ENCODE results near the gene RFXANK.

Gene RFXANK

DNA sequence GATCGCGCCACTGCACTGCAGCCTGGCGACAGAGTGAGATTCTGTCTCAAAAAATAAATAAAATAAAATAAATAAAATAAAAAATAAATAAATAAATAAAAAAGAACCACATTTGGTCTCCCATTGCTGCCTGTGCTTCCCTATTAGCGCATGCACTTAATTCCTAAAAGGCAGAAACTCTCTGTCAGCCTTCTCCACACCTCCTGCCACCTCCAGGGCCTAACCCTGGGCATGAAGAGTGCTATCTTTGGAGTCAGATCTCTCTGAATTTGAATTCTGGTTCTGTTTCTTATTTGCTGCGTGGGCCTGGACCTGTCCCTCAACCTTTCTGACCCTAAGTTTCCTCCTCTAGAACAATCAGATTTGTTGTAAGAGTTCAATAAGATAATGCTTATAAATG is 31.0 kb downstream of the RFXANK start:
- Histone ChIP-seq H3K4me1 (ENCODE audit: control extremely low read depth in 1 of 4, control insufficient read depth in 4 of 4, insufficient read depth in 4 of 4, low read length in 3 of 4) (peaks cover 0 to 11% (median 7%) of the 10 kb centered on the region in 4 experiments), H3K4me3 (ENCODE audit: control insufficient read depth in 1 of 7, extremely low read depth in 1 of 7, insufficient read depth in 4 of 7, low read depth in 2 of 7, low read length in 6 of 7) (no peak overlapping the region), H3K9me3 (ENCODE audit: control extremely low read depth in 1 of 5, control insufficient read depth in 4 of 5, insufficient read depth in 2 of 5, low read depth in 1 of 5, low read length in 4 of 5) (no peaks in the 10 kb centered on the region), H3K36me3 (ENCODE audit: control insufficient read depth in 4 of 4, insufficient read depth in 4 of 4, low read length in 3 of 4) (no peaks in the 10 kb centered on the region), H3K27ac (ENCODE audit: insufficient read depth in 1 of 2, low read depth in 1 of 2, low read length in 2 of 2, poor library complexity in 1 of 2, severe bottlenecking in 2 of 2) (no peak overlapping the region), H3K27me3 (replicated peaks in 2 of 5; ENCODE audit: control insufficient read depth in 4 of 5, insufficient read depth in 5 of 5, low read length in 4 of 5) (peaks cover 0 to 55% (median 24%) of the 10 kb centered on the region in 5 experiments)
- WGBS (ENCODE audit: insufficient coverage) = 100% methylated on average over 1 of the region's 5 CpGs
- DNase-seq = no peak
- POLR2A ChIA-PET = no interaction called here
- CTCF ChIA-PET = interaction anchor here (1.4 kb wide), 1 partner anchor 77 kb away, joined by 3 read pairs; no protein-coding TSS in a partner anchor

DNA sequence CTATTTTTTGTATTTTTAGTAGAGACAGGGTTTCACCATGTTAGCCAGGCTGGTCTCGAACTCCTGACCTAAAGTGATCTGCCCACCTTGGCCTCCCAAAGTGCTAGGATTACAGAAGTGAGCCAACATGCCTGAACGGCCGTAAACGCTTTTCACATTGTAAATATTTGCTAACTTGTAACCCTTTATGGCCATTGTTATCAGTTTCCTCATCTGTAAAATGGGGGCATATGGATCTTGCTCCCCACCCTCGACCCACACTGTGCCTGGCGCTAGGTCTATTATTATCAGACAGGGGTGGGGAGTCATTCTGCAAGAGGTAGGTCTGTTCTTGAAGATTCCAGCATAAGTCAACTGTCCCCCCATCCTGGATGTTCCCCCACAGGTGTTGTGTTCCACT is 31.6 kb downstream of the RFXANK start:
- Histone ChIP-seq H3K9me3 (ENCODE audit: control extremely low read depth in 1 of 5, control insufficient read depth in 4 of 5, insufficient read depth in 2 of 5, low read depth in 1 of 5, low read length in 4 of 5) (no peaks in the 10 kb centered on the region), H3K4me3 (ENCODE audit: control insufficient read depth in 1 of 7, extremely low read depth in 1 of 7, insufficient read depth in 4 of 7, low read depth in 2 of 7, low read length in 6 of 7) (no peak overlapping the region), H3K36me3 (ENCODE audit: control insufficient read depth in 4 of 4, insufficient read depth in 4 of 4, low read length in 3 of 4) (no peaks in the 10 kb centered on the region), H3K27ac (ENCODE audit: insufficient read depth in 1 of 2, low read depth in 1 of 2, low read length in 2 of 2, poor library complexity in 1 of 2, severe bottlenecking in 2 of 2) (no peak overlapping the region), H3K27me3 (replicated peaks in 2 of 5; ENCODE audit: control insufficient read depth in 4 of 5, insufficient read depth in 5 of 5, low read length in 4 of 5) (peaks cover 0 to 60% (median 24%) of the 10 kb centered on the region in 5 experiments), H3K4me1 (ENCODE audit: control extremely low read depth in 1 of 4, control insufficient read depth in 4 of 4, insufficient read depth in 4 of 4, low read length in 3 of 4) (peaks cover 0 to 11% (median 7%) of the 10 kb centered on the region in 4 experiments)
- WGBS (ENCODE audit: insufficient coverage) = 89% methylated on average over 6 of the region's 6 CpGs
- no peak for DNase-seq
- ChIA-PET POLR2A (no interaction called here), CTCF (no interaction called here)

DNA sequence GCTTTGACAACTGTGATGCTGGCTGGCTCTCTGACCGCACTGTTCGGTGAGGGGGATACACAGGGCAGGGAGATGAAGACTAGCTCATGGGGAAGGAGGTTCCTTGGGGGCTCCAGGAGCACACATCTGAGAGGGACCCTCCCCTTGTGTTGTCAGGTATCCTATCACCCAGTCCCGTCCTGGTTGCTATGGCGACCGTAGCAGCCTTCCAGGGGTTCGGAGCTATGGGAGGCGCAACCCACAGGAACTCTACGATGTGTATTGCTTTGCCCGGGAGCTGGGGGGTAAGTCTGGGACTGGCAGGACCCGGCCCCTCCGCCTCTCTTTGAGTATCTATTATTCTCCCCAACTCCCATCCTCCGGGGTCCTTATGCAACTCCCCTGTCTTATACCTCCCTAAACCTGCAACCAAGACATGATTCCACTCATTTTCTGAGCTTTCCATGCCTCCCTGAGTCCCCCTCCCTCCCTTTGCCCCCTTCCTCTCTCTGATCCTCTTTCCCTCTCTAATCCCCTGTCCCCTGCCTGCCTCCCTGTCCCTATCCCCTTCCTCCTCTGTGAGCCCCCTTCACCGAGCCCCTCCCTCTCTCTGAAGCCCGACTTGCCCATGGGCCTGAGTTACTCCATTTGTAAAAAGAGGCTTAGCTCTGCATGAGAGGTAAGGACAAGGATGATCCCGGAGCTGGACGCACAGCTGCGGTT is 32.2 kb downstream of the RFXANK start:
- no peak overlapping the region for H3K27ac ChIP-seq (ENCODE audit: insufficient read depth in 1 of 2, low read depth in 1 of 2, low read length in 2 of 2, poor library complexity in 1 of 2, severe bottlenecking in 2 of 2)
- no peaks in the 10 kb centered on the region for H3K9me3 ChIP-seq (ENCODE audit: control extremely low read depth in 1 of 5, control insufficient read depth in 4 of 5, insufficient read depth in 2 of 5, low read depth in 1 of 5, low read length in 4 of 5)
- WGBS (ENCODE audit: insufficient coverage) = 94% methylated on average over 11 of the region's 17 CpGs
- POLR2A ChIA-PET = no interaction called here
- CTCF ChIA-PET = interaction anchor here (0.6 to 3.3 kb wide), 4 partner anchors 18 to 947 kb away, joined by 3 to 13 read pairs (median 4); partner anchors contain the start of gene NR2C2AP
- H3K4me1 ChIP-seq (ENCODE audit: control extremely low read depth in 1 of 4, control insufficient read depth in 4 of 4, insufficient read depth in 4 of 4, low read length in 3 of 4) = peaks cover 0 to 11% (median 7%) of the 10 kb centered on the region in 4 experiments
- no peak for DNase-seq
- peaks cover 0 to 54% (median 26%) of the 10 kb centered on the region in 5 experiments for H3K27me3 ChIP-seq (replicated peaks in 2 of 5; ENCODE audit: control insufficient read depth in 4 of 5, insufficient read depth in 5 of 5, low read length in 4 of 5)
- peak overlapping the region in 2 of 7 experiments; percentile 19 to 66 for H3K4me3 ChIP-seq (ENCODE audit: control insufficient read depth in 1 of 7, extremely low read depth in 1 of 7, insufficient read depth in 4 of 7, low read depth in 2 of 7, low read length in 6 of 7)
- no peaks in the 10 kb centered on the region for H3K36me3 ChIP-seq (ENCODE audit: control insufficient read depth in 4 of 4, insufficient read depth in 4 of 4, low read length in 3 of 4)

GRCh38 chr19:19224852-19225494 is 32.9 kb downstream of the RFXANK start:
- Histone ChIP-seq H3K27me3 (replicated peaks in 2 of 5; ENCODE audit: control insufficient read depth in 4 of 5, insufficient read depth in 5 of 5, low read length in 4 of 5) (peaks cover 0 to 53% (median 26%) of the 10 kb centered on the region in 5 experiments), H3K4me3 (ENCODE audit: control insufficient read depth in 1 of 7, extremely low read depth in 1 of 7, insufficient read depth in 4 of 7, low read depth in 2 of 7, low read length in 6 of 7) (peak overlapping the region in 5 of 7 experiments; percentile 8 to 66 (median 52)), H3K27ac (ENCODE audit: insufficient read depth in 1 of 2, low read depth in 1 of 2, low read length in 2 of 2, poor library complexity in 1 of 2, severe bottlenecking in 2 of 2) (no peak overlapping the region), H3K36me3 (ENCODE audit: control insufficient read depth in 4 of 4, insufficient read depth in 4 of 4, low read length in 3 of 4) (no peaks in the 10 kb centered on the region), H3K4me1 (ENCODE audit: control extremely low read depth in 1 of 4, control insufficient read depth in 4 of 4, insufficient read depth in 4 of 4, low read length in 3 of 4) (peaks cover 0 to 11% (median 7%) of the 10 kb centered on the region in 4 experiments), H3K9me3 (ENCODE audit: control extremely low read depth in 1 of 5, control insufficient read depth in 4 of 5, insufficient read depth in 2 of 5, low read depth in 1 of 5, low read length in 4 of 5) (no peaks in the 10 kb centered on the region)
- WGBS (ENCODE audit: insufficient coverage) = under 1% methylated on average over 57 of the region's 59 CpGs
- ChIA-PET CTCF (interaction anchor here (0.6 to 3.3 kb wide), 9 partner anchors 9 to 947 kb away, joined by 3 to 13 read pairs (median 4); partner anchors contain the start of gene NR2C2AP), POLR2A (no interaction called here)
- peak; percentile 75 to 82 (median 80) for DNase-seq

- Histone ChIP-seq H3K27me3 (replicated peaks in 2 of 5; ENCODE audit: control insufficient read depth in 4 of 5, insufficient read depth in 5 of 5, low read length in 4 of 5) (peaks cover 0 to 53% (median 26%) of the 10 kb centered on the region in 5 experiments), H3K36me3 (ENCODE audit: control insufficient read depth in 4 of 4, insufficient read depth in 4 of 4, low read length in 3 of 4) (no peaks in the 10 kb centered on the region), H3K9me3 (ENCODE audit: control extremely low read depth in 1 of 5, control insufficient read depth in 4 of 5, insufficient read depth in 2 of 5, low read depth in 1 of 5, low read length in 4 of 5) (no peaks in the 10 kb centered on the region), H3K27ac (ENCODE audit: insufficient read depth in 1 of 2, low read depth in 1 of 2, low read length in 2 of 2, poor library complexity in 1 of 2, severe bottlenecking in 2 of 2) (no peak overlapping the region), H3K4me1 (ENCODE audit: control extremely low read depth in 1 of 4, control insufficient read depth in 4 of 4, insufficient read depth in 4 of 4, low read length in 3 of 4) (peaks cover 0 to 11% (median 7%) of the 10 kb centered on the region in 4 experiments), H3K4me3 (ENCODE audit: control insufficient read depth in 1 of 7, extremely low read depth in 1 of 7, insufficient read depth in 4 of 7, low read depth in 2 of 7, low read length in 6 of 7) (no peak overlapping the region)
- 87% methylated on average over 5 of the region's 5 CpGs for WGBS (ENCODE audit: insufficient coverage)
- ChIA-PET POLR2A (no interaction called here), CTCF (interaction anchor here (0.7 to 3.3 kb wide), 6 partner anchors 22 to 80 kb away, joined by 3 to 13 read pairs (median 4); no protein-coding TSS in a partner anchor)
- no peak for DNase-seq
Observed at GRCh38 chr19:19226204-19226603, 34.1 kb downstream of the RFXANK start.

DNA sequence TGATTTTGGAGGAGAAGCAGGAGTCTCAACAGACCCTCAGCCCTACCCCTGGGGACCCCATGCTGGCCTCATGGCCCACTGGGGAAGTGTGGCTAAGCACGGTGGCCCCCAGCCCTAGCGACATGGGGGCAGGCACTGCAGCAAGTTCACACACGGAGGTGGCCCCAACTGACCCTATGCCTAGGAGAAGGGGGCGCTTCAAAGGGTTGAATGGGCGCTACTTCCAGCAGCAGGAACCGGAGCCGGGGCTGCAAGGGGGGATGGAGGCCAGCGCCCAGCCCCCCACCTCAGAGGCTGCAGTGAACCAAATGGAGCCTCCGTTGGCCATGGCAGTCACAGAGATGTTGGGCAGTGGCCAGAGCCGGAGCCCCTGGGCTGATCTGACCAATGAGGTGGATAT is 34.6 kb downstream of the RFXANK start:
- Histone ChIP-seq H3K4me1 (ENCODE audit: control extremely low read depth in 1 of 4, control insufficient read depth in 4 of 4, insufficient read depth in 4 of 4, low read length in 3 of 4) (peaks cover 0 to 11% (median 7%) of the 10 kb centered on the region in 4 experiments), H3K4me3 (ENCODE audit: control insufficient read depth in 1 of 7, extremely low read depth in 1 of 7, insufficient read depth in 4 of 7, low read depth in 2 of 7, low read length in 6 of 7) (no peak overlapping the region), H3K27ac (ENCODE audit: insufficient read depth in 1 of 2, low read depth in 1 of 2, low read length in 2 of 2, poor library complexity in 1 of 2, severe bottlenecking in 2 of 2) (no peak overlapping the region), H3K36me3 (ENCODE audit: control insufficient read depth in 4 of 4, insufficient read depth in 4 of 4, low read length in 3 of 4) (no peaks in the 10 kb centered on the region), H3K27me3 (replicated peaks in 2 of 5; ENCODE audit: control insufficient read depth in 4 of 5, insufficient read depth in 5 of 5, low read length in 4 of 5) (peaks cover 0 to 53% (median 26%) of the 10 kb centered on the region in 5 experiments), H3K9me3 (ENCODE audit: control extremely low read depth in 1 of 5, control insufficient read depth in 4 of 5, insufficient read depth in 2 of 5, low read depth in 1 of 5, low read length in 4 of 5) (no peaks in the 10 kb centered on the region)
- 71% methylated on average over 8 of the region's 10 CpGs for WGBS (ENCODE audit: insufficient coverage)
- DNase-seq = no peak
- CTCF ChIA-PET = interaction anchor here (3.3 kb wide), 1 partner anchor 79 kb away, joined by 13 read pairs; no protein-coding TSS in a partner anchor
- POLR2A ChIA-PET = no interaction called here

All from common myeloid progenitor, CD34-positive (primary cell).